Right lobe of liver (tissue), 6 donors: ENCODE data around the gene STPG3. TPM values are rescaled to one million over a fixed set of nuclear protein-coding genes. Genes with fewer than 3 reads are reported as not detected.

ENCODE experiments used
- ATAC-seq, 4 donors: fragments of 200-7000 bp; cut with Tn5 transposase; one replicate each; pipeline ENCODE4 v1.9.1; 2020; ENCODE audit warnings: mild to moderate bottlenecking in 4 of 4, moderate library complexity in 4 of 4
- DNase-seq, 3 donors: peaks; one replicate each; pipeline ENCODE4 v3.0.0-alpha.2; 2020
- H3K27ac ChIP-seq, 3 donors: fragments of 200-600 bp; one replicate each; pipeline ENCODE4 v1.8.0; 2022
- H3K27me3 ChIP-seq, 2 donors: fragments of 200-600 bp; one replicate each; pipeline ENCODE4 v1.8.0; 2022
- H3K36me3 ChIP-seq, 4 donors: fragments of 200-600 bp; sonication (generic) in 1 of 4; one replicate each; pipeline versions ENCODE4 v1.5.1 to v1.8.0; 2017 to 2022; ENCODE audit warnings: control low read depth in 1 of 4
- H3K4me1 ChIP-seq, 4 donors: fragments of 200-600 bp; sonication (generic) in 1 of 4; one replicate each; pipeline versions ENCODE4 v1.5.1 to v1.8.0; 2017 to 2022; ENCODE audit warnings: control low read depth in 1 of 4
- H3K4me3 ChIP-seq, 3 donors: fragments of 200-600 bp; one replicate each; pipeline ENCODE4 v1.8.0; 2022
- H3K9me3 ChIP-seq, 4 donors: fragments of 200-600 bp; sonication (generic) in 1 of 4; one replicate each; pipeline versions ENCODE4 v1.5.1 to v1.8.0; 2017 to 2022; ENCODE audit warnings: control low read depth in 1 of 4
- POLR2A ChIP-seq: fragments of 450-650 bp; IDR thresholded peaks from one replicate; pipeline ENCODE4 v1.6.1; 2017; ENCODE audit warnings: antibody characterized with exemption, mild to moderate bottlenecking
- WGBS: methylation state at CpG from one replicate; pipeline ENCODE4 v1.1.6; 2018; ENCODE audit warnings: low coverage, low lambda C conversion rate; ENCODE audit not compliant: insufficient coverage; ENCODE audit errors: missing lambda C conversion rate; 5-methylcytosine and 5-hydroxymethylcytosine counted together
- intact Hi-C, 2 donors: fragments of 100-400 bp; cut with DNase I; formaldehyde crosslinking; loops; one replicate each; pipeline versions ENCODE4 v1.11.2 to v1.14.1; 2022
- total RNA-seq, 6 experiments: library from RNA; depleted of rRNA in 2 of 6; stranded (reverse); fragments of >200 nt in 2 of 6; fragmentation: NEBNext Ultra II Directional in 3 of 6; extraction: Animal tissue kit (Norgen Biotek cat#: 25700) in 3 of 6; gene quantifications; one replicate each; pipeline versions ENCODE4 v1.1.0 to v1.2.4, GENCODE V29; 2016 to 2023
- TF ChIP-seq, protein P1 (sequence below), 4 donors: fragments of 200-600 bp in 3 of 4; fragments of 450-650 bp in 1 of 4; IDR thresholded peaks; one replicate each; pipeline versions ENCODE4 v1.5.1 to v1.8.0; 2016 to 2022; ENCODE audit warnings: antibody characterized with exemption in 4 of 4, mild to moderate bottlenecking in 2 of 4
- donor health status: DM: no; HTN: yes; CAD: no.
- donor health status: DM: no; HTN: no; CAD: no.
- donor health status: DM: no; HTN: no; CAD: no.
- donor health status: DM: no; HTN: yes; CAD: no.
- donor health status: DM: no; HTN: yes; CAD: no.

STPG3 gene
- total RNA-seq, 6 experiments from 2014 or later, result not detected

DNA sequence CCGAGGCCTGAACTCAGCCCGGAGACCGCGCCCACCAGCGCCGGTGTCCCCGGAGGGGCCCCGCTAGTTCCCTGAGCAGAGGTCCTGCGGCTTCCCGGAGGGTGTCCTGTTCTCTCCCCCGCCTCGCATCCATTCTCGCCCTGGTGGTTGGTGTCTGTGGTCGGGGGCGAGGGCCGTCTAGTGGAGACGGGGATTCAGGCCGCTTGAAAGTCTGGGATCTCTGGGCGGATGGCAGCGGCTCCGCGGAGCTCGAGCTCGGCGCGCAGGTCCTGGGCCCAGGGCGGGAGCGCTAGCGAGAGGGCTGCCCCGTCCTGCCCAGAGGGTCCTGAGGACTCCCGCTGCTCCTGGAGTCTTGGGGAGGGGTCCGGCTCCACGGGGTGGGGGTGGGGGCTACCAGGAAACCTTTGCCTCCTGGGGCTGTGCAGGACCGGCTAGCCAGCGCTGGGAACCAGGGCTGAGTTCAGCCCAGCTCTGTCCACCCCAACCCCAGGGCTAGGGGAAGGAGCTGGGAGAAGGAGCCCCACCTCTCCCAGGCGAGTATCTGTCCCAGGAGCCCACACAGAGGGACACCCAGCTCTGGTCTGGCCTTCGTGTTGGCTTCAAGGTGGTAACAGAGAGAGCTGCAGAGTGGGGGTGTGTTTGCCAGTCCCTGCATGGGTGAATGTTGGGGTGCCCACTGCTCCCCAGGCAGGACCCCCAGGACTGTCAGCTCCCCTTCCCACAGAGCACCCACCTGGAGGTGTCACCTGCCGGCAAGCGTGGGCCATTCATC is 30.4 kb downstream of the STPG3 start:
- Histone ChIP-seq H3K27ac (no peak overlapping the region), H3K9me3 (no peaks in the 10 kb centered on the region), H3K27me3 (no peaks in the 10 kb centered on the region), H3K36me3 (no peaks in the 10 kb centered on the region), H3K4me3 (no peak overlapping the region), H3K4me1 (no peaks in the 10 kb centered on the region)
- intact Hi-C loops, result no loop called here
- no peak for TF ChIP-seq POLR2A
- TF ChIP-seq, protein P1, sequence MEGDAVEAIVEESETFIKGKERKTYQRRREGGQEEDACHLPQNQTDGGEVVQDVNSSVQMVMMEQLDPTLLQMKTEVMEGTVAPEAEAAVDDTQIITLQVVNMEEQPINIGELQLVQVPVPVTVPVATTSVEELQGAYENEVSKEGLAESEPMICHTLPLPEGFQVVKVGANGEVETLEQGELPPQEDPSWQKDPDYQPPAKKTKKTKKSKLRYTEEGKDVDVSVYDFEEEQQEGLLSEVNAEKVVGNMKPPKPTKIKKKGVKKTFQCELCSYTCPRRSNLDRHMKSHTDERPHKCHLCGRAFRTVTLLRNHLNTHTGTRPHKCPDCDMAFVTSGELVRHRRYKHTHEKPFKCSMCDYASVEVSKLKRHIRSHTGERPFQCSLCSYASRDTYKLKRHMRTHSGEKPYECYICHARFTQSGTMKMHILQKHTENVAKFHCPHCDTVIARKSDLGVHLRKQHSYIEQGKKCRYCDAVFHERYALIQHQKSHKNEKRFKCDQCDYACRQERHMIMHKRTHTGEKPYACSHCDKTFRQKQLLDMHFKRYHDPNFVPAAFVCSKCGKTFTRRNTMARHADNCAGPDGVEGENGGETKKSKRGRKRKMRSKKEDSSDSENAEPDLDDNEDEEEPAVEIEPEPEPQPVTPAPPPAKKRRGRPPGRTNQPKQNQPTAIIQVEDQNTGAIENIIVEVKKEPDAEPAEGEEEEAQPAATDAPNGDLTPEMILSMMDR (IDR thresholded peaks at IDR 0.05), result no peak
- DNase-seq, result peak in 1 of 3 donors; percentile 45
- 83% methylated on average over 7 of the region's 39 CpGs for WGBS
- no peak for ATAC-seq

DNA sequence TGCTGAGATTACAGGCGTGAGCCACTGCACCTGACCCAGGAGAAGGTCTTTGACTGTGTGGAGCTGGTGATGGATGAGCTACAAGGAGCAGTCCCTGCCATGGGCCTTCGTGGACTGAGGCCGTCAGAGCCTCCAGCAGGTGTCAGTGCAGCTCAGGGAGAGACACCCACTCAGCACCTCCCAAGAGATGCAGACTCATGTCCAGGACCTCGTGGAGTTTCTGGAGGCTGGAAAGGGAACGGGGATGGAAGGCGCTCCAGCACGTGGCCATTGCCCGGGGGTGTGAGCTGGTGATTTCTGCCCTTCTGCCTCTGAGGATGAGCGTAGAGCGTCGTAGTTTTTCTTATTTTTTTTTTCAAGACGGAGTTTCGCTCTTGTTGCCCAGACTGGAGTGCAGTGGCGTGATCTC is 35.9 kb downstream of the STPG3 start:
- Histone ChIP-seq H3K4me3 (no peak overlapping the region), H3K9me3 (no peaks in the 10 kb centered on the region), H3K27ac (no peak overlapping the region), H3K4me1 (no peaks in the 10 kb centered on the region), H3K36me3 (no peaks in the 10 kb centered on the region), H3K27me3 (no peaks in the 10 kb centered on the region)
- intact Hi-C loops, result no loop called here
- peak; percentile 98 to 100 (median 100) for ATAC-seq
- TF ChIP-seq, protein P1 (IDR thresholded peaks at IDR 0.05), result peak; percentile 58 to 78 (median 66)
- TF ChIP-seq POLR2A, result no peak
- WGBS, result 22% methylated on average over 9 of the region's 14 CpGs
- DNase-seq, result peak in 2 of 3 donors; percentile 75 to 76

DNA sequence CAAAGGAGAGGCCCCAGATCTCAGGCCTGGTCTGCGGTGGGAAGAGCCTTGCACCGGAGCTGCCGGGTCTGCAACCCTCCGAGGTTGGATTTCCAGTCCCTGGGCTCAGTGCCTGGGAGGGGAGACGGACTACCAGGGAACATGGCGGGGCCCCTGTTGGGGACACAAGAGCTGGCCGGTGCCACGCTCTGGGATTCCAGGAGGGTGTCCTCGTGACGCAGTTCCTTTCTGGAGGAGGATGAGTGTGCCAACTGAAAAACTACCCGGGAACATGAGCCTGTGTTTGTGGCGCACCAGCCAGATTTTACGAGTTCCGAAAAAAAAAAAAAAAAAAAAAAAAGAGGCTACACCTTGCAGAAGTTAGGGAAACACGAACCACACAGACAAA is 42.0 kb downstream of the STPG3 start:
- TF ChIP-seq, protein P1 (IDR thresholded peaks at IDR 0.05), result no peak
- no peak for TF ChIP-seq POLR2A
- 85% methylated on average over 4 of the region's 15 CpGs for WGBS

DNA sequence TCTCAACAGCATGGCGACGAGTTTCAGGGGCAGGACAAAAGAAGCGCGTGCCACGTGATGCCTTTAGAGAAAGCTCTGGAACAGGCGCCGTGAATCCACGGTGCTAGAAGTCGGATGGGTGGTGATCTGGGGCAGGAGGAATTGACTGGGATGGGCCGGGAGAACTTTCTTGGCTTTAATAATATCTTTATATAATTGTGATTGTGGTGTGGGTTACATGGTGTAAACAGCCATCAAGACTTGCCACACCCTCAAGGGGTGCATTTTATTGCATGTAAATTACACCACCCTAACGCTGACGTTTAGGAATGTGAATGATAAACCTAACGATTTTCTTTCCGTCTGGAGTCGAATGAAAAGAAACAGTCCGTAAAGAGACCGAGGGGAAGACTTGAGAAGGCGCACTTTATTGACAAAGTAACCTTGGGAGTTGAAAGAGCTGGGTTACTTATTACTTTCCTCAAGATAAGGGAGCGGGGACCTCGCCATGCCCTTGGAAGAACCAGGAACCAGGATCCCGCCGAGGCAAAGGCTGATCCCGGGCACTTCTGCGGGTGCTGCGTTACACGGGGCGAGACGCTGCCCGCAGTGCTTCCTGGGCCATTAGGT is 42.5 kb downstream of the STPG3 start:
- peaks cover 0 to 6% of the 10 kb centered on the region in 2 donors for H3K27me3 ChIP-seq
- no peak for DNase-seq
- intact Hi-C loops, result no loop called here
- H3K4me1 ChIP-seq, result peaks cover 0 to 8% (median 0%) of the 10 kb centered on the region in 4 donors
- no peak for TF ChIP-seq POLR2A
- TF ChIP-seq, protein P1 (IDR thresholded peaks at IDR 0.05), result no peak
- no peaks in the 10 kb centered on the region for H3K36me3 ChIP-seq
- H3K27ac ChIP-seq, result peak overlapping the region in 1 of 3 donors; percentile 15
- WGBS, result 43% methylated on average over 18 of the region's 29 CpGs
- H3K4me3 ChIP-seq, result peak overlapping the region in 1 of 3 donors; percentile 13
- no peaks in the 10 kb centered on the region for H3K9me3 ChIP-seq
- peak in 2 of 4 donors; percentile 9 to 34 for ATAC-seq

More for the DNA sequence above, 42.0 kb downstream of the STPG3 start:
- peaks cover 0 to 8% (median 0%) of the 10 kb centered on the region in 4 donors for H3K4me1 ChIP-seq
- no peaks in the 10 kb centered on the region for H3K9me3 ChIP-seq
- ATAC-seq (no peak), DNase-seq (no peak)
- no peaks in the 10 kb centered on the region for H3K36me3 ChIP-seq
- intact Hi-C loops, result no loop called here
- no peak overlapping the region for H3K4me3 ChIP-seq
- H3K27ac ChIP-seq, result no peak overlapping the region
- H3K27me3 ChIP-seq, result peaks cover 0 to 6% of the 10 kb centered on the region in 2 donors
